ENCODE results near the gene MAP1B. TPM values are rescaled to one million over a fixed set of nuclear protein-coding genes. Genes with fewer than 3 reads are reported as not detected.

Gene MAP1B
- total RNA-seq, 1 donor from 2014 or later = 39.3 TPM

DNA sequence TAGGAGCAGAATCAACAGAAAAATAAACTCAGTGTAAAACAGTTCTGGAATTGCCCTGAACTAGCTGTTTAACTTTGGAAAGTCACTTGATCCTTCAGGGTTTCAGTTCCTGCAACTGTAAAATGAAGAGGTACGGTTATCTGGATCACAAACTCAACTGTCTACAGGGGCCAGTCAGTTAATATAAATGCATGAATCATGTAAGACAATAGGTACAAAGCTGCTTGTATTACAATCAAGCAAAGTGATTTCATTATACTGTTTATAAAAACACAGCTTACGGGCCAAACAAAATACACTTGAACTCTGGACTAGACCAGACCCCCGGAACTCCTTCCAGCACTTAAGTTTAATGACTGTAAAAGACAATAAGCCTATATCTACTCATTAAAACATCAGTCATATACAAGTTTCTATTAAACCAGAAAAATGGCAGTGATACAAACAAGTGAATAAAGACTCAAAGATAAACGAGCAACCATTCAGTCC, 139.7 kb downstream of the MAP1B start:
- DNase-seq (ENCODE audit: low read depth in 2 of 2) = peak in 1 of 2 donors; percentile 89

DNA sequence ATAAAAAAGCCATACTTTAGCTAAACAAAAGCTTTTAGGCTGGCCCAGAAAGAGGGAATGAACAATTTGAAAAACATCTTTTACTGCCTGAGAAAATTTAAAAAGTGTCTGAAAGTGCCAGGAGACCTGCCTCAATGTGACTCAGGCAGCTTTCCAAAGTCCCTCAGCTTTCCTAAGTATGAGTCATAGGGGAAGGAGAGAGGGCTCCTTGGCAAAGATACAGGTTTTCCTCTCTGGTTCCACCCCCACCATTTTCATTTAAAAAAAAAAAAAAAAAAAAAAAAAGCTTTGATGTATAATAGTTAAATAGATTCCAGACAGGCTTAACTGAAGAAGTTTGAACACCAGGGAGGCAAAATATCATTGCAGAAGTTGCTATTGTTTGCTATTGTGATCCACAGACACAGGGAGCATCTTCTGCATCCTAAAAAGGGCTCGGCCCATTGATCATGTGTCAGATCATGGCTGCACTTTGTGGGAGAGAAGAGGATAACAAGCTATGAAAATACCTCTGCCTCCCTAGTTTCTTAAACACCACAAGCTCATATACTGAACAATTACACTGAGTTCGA, 141.2 kb downstream of the MAP1B start:
- peak; percentile 58 to 95 for DNase-seq (ENCODE audit: low read depth in 2 of 2)

DNA sequence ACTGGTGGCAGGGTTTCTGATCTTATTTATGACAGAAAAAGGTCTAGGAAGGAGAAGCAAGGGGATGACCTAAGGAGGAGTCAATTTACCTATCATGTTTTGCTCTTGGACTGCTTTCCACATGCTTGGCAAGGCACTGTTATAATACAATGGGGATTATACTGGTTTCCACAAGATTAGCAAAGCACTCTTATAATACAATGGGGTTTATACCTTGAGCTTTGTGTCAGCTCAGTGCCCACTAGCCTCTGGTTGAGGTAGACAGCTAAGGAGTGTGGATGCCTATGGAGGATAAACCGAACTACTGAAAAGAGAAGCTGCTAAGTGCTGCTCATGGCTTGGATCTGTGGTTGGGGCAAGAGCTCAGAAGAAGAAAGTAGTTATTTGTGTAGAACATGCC, 144.1 kb downstream of the MAP1B start:
- no peak for DNase-seq (ENCODE audit: low read depth in 2 of 2)

DNA sequence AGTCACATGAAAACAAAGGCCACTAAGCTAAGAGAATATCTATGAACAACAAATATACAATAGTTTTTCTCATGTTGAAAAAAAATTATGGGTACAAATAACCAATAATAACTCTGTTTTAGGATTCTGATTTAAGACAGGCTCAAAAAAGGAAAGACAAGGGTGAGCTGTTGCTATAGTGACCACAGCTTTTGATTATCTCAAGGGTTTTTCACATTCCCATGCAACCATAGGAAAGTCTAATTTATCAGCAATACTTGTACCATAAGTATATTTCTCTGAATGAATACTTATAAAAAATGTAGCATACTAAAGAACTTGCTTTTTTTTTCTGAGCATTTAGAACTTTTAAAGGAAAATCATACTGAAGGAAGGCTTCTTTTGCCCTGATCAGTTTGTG, 144.7 kb downstream of the MAP1B start:
- DNase-seq (ENCODE audit: low read depth in 2 of 2) = no peak

DNA sequence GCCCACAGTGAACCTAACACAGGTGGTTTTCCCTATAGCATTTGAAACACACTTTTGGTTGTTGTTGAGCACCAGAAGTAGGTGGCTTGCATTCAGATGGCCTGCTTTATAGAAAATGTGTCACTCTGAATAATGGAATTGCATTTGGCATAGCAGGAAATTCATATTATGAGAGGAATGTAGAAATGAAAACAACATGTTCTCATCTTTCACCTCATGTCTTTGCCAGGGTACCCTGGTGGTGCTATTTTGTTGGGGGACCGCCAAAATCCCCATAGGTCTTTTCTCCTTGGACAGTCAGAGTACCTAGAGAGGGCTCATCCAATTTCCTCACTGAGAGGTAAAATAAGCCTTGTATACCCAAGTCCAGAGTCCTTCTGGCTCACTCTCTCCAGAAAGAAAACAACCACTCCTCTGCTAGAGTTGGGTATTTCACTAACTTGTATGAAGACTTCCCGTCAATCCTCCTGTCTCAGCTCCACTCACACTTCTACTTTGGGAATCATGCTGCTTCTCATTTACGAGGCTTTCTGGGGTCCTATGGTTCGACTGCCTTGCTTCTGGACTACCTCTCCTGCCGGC, 145.4 kb downstream of the MAP1B start:
- DNase-seq (ENCODE audit: low read depth in 2 of 2) = peak in 1 of 2 donors; percentile 71

DNA sequence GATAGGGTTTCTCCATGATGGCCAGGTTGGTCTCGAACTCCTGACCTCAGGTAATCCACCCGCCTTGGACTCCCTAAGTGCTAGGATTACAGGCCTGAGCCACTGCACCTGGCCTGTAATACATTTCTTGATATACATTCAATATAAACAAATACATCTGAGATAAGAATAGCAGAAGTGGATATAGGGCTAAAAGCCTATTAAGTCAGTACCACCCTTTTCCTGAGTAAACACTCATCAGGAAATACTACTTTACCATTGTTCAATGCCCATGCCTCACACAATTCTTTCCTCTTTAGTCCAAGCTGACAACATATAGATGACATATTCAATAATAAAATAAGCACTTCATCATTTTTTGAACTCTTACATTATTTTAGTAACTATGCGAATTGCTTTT, 148.0 kb downstream of the MAP1B start:
- DNase-seq (ENCODE audit: low read depth in 2 of 2) = peak in 1 of 2 donors; percentile 71

DNA sequence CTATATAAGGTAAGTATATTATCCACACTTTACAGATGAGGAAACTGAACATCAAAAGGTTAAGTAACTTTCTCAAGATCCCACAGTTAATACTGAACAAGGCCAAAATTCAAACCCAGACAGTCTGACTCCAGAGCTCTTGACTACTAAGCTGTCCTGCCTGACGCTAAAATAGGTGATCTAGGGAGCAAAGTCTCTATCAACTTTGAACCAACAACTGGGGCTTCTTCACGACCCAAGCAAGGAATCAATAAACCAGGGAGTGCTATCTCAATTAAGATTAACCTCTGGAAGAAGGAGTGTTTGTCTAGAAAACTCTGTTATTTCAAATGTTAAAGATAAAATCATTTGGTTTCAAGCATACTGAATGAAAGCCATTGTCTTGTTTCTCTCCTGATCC, 148.4 kb downstream of the MAP1B start:
- DNase-seq (ENCODE audit: low read depth in 2 of 2) = no peak

DNA sequence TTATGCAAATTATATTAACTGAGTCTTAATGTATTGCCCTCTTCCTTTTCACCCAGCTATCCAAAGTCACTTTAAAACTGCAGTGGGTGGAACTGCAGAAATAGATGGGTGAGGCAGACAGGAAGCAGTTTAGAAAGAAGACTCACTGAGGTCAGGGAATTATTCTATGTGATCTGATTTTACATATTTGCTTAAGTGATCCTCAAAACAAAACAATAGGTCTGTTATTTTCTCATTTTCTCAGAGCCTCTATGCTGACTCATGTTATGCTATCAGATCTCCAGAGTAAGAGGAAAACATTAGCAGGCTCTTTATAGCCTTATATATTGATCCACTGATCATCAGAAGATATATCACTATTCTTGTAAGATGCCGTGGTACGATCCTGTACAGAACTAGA, 149.3 kb downstream of the MAP1B start:
- peak in 1 of 2 donors; percentile 67 for DNase-seq (ENCODE audit: low read depth in 2 of 2)

Other genes with a start within 250 kb of the MAP1B start
- 63.0 and 82.3 TPM in 2 replicates for gene MRPS27, start 212.8 kb downstream of the MAP1B start, total RNA-seq
- gene PTCD2, start 212.9 kb downstream of the MAP1B start, total RNA-seq = 2.3 and 3.3 TPM in 2 replicates

Data from dermis microvascular lymphatic vessel endothelial cell (primary cell).